H1 (cell line): ENCODE results near the gene LRRC42. TPM values are rescaled to one million over a fixed set of nuclear protein-coding genes. Genes with fewer than 3 reads are reported as not detected.

ENCODE experiments used
- CTCF ChIA-PET: fragments of 300-600 bp; sonication (Branson Sonifier 250); formaldehyde crosslinking; loops from one replicate; lab custom pipeline; 2021; ENCODE audit not compliant: partially characterized antibody; lab: Charles Lee
- POLR2A ChIA-PET: fragments of 300-600 bp; sonication (Branson Sonifier 250); formaldehyde crosslinking; loops from one replicate; lab custom pipeline; 2021; ENCODE audit warnings: inconsistent platforms; ENCODE audit not compliant: partially characterized antibody; lab: Charles Lee
- DNase-seq, 2 experiments: peaks; one replicate each; pipeline versions ENCODE4 v3.0.0 to v3.0.0-alpha.2; 2010 to 2022; ENCODE audit warnings: low spot score in 2 of 2, low read depth in 1 of 2, mixed read lengths in 1 of 2
- FAIRE-seq: peaks from 2 replicates; lab custom pipeline; 2011; peaks lifted over from hg19 to GRCh38; lab: Jason Lieb, UNC
- H2AFZ ChIP-seq: 2 replicates; pipeline ENCODE4 v1.8.1; 2012; ENCODE audit warnings: low read length, inconsistent platforms
- H2AK5ac ChIP-seq: 2 replicates; pipeline ENCODE4 v1.6.1; 2013; ENCODE audit warnings: low read depth, low read length
- H2BK120ac ChIP-seq: replicated peaks from 2 replicates; pipeline ENCODE3; 2013; ENCODE audit warnings: low read depth, low read length, inconsistent platforms
- H2BK12ac ChIP-seq: 2 replicates; pipeline ENCODE4 v1.6.1; 2013; ENCODE audit warnings: low read depth, low read length
- H2BK15ac ChIP-seq: 2 replicates; pipeline ENCODE4 v1.6.1; 2013; ENCODE audit warnings: low read length
- H2BK20ac ChIP-seq: 2 replicates; pipeline ENCODE4 v1.6.1; 2013; ENCODE audit warnings: low read length
- H2BK5ac ChIP-seq: 2 replicates; pipeline ENCODE4 v1.6.1; 2013; ENCODE audit warnings: low read depth, low read length
- H3K14ac ChIP-seq: 2 replicates; pipeline ENCODE4 v1.6.1; 2013; ENCODE audit warnings: inconsistent platforms; ENCODE audit not compliant: insufficient read length
- H3K18ac ChIP-seq: 2 replicates; pipeline ENCODE4 v1.6.1; 2013; ENCODE audit warnings: low read length; ENCODE audit errors: extremely low read depth
- H3K23ac ChIP-seq: 2 replicates; pipeline ENCODE4 v1.6.1; 2013; ENCODE audit warnings: inconsistent platforms; ENCODE audit not compliant: insufficient read length
- H3K23me2 ChIP-seq: 2 replicates; pipeline ENCODE4 v1.6.1; 2013; ENCODE audit warnings: low read depth, low read length
- H3K27ac ChIP-seq: 2 replicates; pipeline ENCODE4 v1.6.1; 2011; ENCODE audit warnings: low read depth, low read length, inconsistent platforms
- H3K27me3 ChIP-seq, 4 experiments: replicated peaks in 1 of 4; 1 replicate in 1 of 4; 2 replicates in 3 of 4; pipeline versions ENCODE4 v1.6.1 to v1.8.1; 2011 to 2013; ENCODE audit warnings: low read length in 3 of 4, mild to moderate bottlenecking in 3 of 4, inconsistent platforms in 2 of 4, mixed read lengths in 2 of 4, moderate library complexity in 1 of 4; ENCODE audit not compliant: control insufficient read depth in 3 of 4, insufficient read depth in 3 of 4; ENCODE audit errors: extremely low read depth in 1 of 4
- H3K36me3 ChIP-seq, 4 experiments: 2 replicates each; pipeline versions ENCODE4 v1.6.1 to v1.8.1; 2011 to 2013; ENCODE audit warnings: mild to moderate bottlenecking in 4 of 4, low read length in 3 of 4, moderate library complexity in 2 of 4, control low read depth in 1 of 4, inconsistent platforms in 1 of 4; ENCODE audit not compliant: insufficient read depth in 4 of 4, control insufficient read depth in 2 of 4
- H3K4ac ChIP-seq: replicated peaks from 2 replicates; pipeline ENCODE3; 2013; ENCODE audit warnings: low read length, low read depth, mixed read lengths, inconsistent platforms; ENCODE audit not compliant: insufficient read length
- H3K4me1 ChIP-seq, 4 experiments: replicated peaks in 1 of 4; 1 replicate in 1 of 4; 2 replicates in 3 of 4; pipeline versions ENCODE4 v1.6.1 to v1.8.1; 2011 to 2013; ENCODE audit warnings: low read length in 3 of 4, inconsistent platforms in 2 of 4, mixed read lengths in 1 of 4; ENCODE audit not compliant: insufficient read depth in 4 of 4, control insufficient read depth in 3 of 4
- H3K4me2 ChIP-seq, 2 experiments: 2 replicates each; pipeline versions ENCODE4 v1.6.1 to v1.8.1; 2011 to 2013; ENCODE audit warnings: low read depth in 2 of 2, low read length in 2 of 2, control low read depth in 1 of 2, inconsistent platforms in 1 of 2, mild to moderate bottlenecking in 1 of 2; ENCODE audit not compliant: insufficient read depth in 1 of 2
- H3K4me3 ChIP-seq, 4 experiments: fragments of 200-600, 300-600 bp in 1 of 4; sonication (generic), shearing (Covaris generic), sonication (Bioruptor Twin) in 1 of 4; 2 replicates each; pipeline versions ENCODE4 v1.5.1 to v1.8.1; 2011 to 2016; ENCODE audit warnings: low read length in 4 of 4, low read depth in 3 of 4, control low read depth in 2 of 4, inconsistent platforms in 2 of 4, mild to moderate bottlenecking in 2 of 4, mixed read lengths in 1 of 4, moderate library complexity in 1 of 4; ENCODE audit not compliant: insufficient read depth in 2 of 4; ENCODE audit errors: extremely low read depth in 1 of 4
- H3K56ac ChIP-seq: replicated peaks from 2 replicates; pipeline ENCODE3; 2013; ENCODE audit warnings: low read depth, mild to moderate bottlenecking, mixed read lengths, low read length, inconsistent platforms; ENCODE audit not compliant: insufficient read length
- H3K79me1 ChIP-seq: 2 replicates; pipeline ENCODE4 v1.6.1; 2013; ENCODE audit warnings: low read depth, low read length, control low read depth
- H3K79me2 ChIP-seq, 2 experiments: 2 replicates each; pipeline versions ENCODE4 v1.6.1 to v1.8.1; 2012 to 2013; ENCODE audit warnings: low read length in 2 of 2, mild to moderate bottlenecking in 2 of 2, inconsistent platforms in 1 of 2; ENCODE audit not compliant: insufficient read depth in 2 of 2, control insufficient read depth in 1 of 2
- H3K9ac ChIP-seq, 4 experiments: replicated peaks in 1 of 4; 1 replicate in 1 of 4; 2 replicates in 3 of 4; pipeline versions ENCODE4 v1.6.1 to v1.8.1; 2011 to 2013; ENCODE audit warnings: low read depth in 3 of 4, low read length in 3 of 4, control low read depth in 2 of 4, mild to moderate bottlenecking in 2 of 4, moderate library complexity in 2 of 4, inconsistent platforms in 1 of 4; ENCODE audit errors: extremely low read depth in 1 of 4
- H3K9me3 ChIP-seq, 2 experiments: 2 replicates each; pipeline versions ENCODE4 v1.6.1 to v1.8.1; 2012 to 2013; ENCODE audit warnings: mild to moderate bottlenecking in 2 of 2, moderate library complexity in 2 of 2, control low read depth in 1 of 2, inconsistent platforms in 1 of 2, low read depth in 1 of 2, low read length in 1 of 2, mixed read lengths in 1 of 2; ENCODE audit not compliant: insufficient read depth in 2 of 2
- H4K20me1 ChIP-seq, 2 experiments: replicated peaks in 1 of 2; 2 replicates each; pipeline versions ENCODE3 to v1.8.1; 2011 to 2013; ENCODE audit warnings: inconsistent platforms in 2 of 2, low read length in 2 of 2, mild to moderate bottlenecking in 1 of 2; ENCODE audit not compliant: insufficient read depth in 2 of 2, control insufficient read depth in 1 of 2
- H4K5ac ChIP-seq: 2 replicates; pipeline ENCODE4 v1.6.1; 2013; ENCODE audit warnings: low read length, low read depth, mixed read lengths, inconsistent platforms; ENCODE audit not compliant: insufficient read length
- H4K8ac ChIP-seq: 2 replicates; pipeline ENCODE4 v1.8.0; 2013; ENCODE audit warnings: mild to moderate bottlenecking, moderate library complexity, low read length, inconsistent platforms; ENCODE audit not compliant: insufficient read depth; ENCODE audit errors: extremely low read depth
- H4K91ac ChIP-seq: replicated peaks from 2 replicates; pipeline ENCODE3; 2013; ENCODE audit warnings: low read length, mixed read lengths, inconsistent platforms; ENCODE audit not compliant: insufficient read length
- BCL11A ChIP-seq, 2 experiments: IDR thresholded peaks; one replicate each; pipeline ENCODE4 v1.6.1; 2011; ENCODE audit warnings: low read depth in 2 of 2, low read length in 2 of 2, mild to moderate bottlenecking in 2 of 2
- CBX5 ChIP-seq: fragments of 300-800, 300-1000 bp; sonication (generic); IDR thresholded peaks from 2 replicates; pipeline ENCODE4 v1.7.1; 2016; ENCODE audit warnings: antibody characterized with exemption, low read length, low read depth
- CBX8 ChIP-seq: fragments of 300-800, 300-1000 bp; sonication (generic); IDR thresholded peaks from 2 replicates; pipeline ENCODE4 v1.7.1; 2016; ENCODE audit warnings: low read depth, low read length, borderline replicate concordance
- CHD1 ChIP-seq: IDR thresholded peaks from 2 replicates; pipeline ENCODE4 v1.6.1; 2012; ENCODE audit warnings: low read depth, low read length, improper control_type of control experiment
- CHD2 ChIP-seq: IDR thresholded peaks from 2 replicates; pipeline ENCODE4 v1.6.1; 2012; ENCODE audit warnings: low read length, improper control_type of control experiment
- EZH2 ChIP-seq: fragments of 200-600 bp; sonication (generic); IDR thresholded peaks from 2 replicates; pipeline ENCODE4 v1.7.1; 2012; ENCODE audit warnings: low read depth, mild to moderate bottlenecking, moderate library complexity, low read length, inconsistent platforms; ENCODE audit not compliant: severe bottlenecking
- HDAC6 ChIP-seq: IDR thresholded peaks from one replicate; pipeline ENCODE4 v1.7.1; 2012; ENCODE audit warnings: low read depth, mild to moderate bottlenecking, inconsistent platforms, low read length, moderate library complexity
- JUN ChIP-seq: IDR thresholded peaks from 2 replicates; pipeline ENCODE4 v1.6.1; 2011; ENCODE audit warnings: low read depth, mild to moderate bottlenecking, improper control_type of control experiment, low read length
- KDM5A ChIP-seq: fragments of 200-600 bp; IDR thresholded peaks from 2 replicates; pipeline ENCODE4 v1.7.1; 2012; ENCODE audit warnings: mild to moderate bottlenecking, low read length, inconsistent platforms, mixed read lengths
- RFX5 ChIP-seq: IDR thresholded peaks from 2 replicates; pipeline ENCODE4 v1.6.1; 2011; ENCODE audit warnings: low read depth, low read length, improper control_type of control experiment, borderline replicate concordance
- SP1 ChIP-seq: IDR thresholded peaks from 2 replicates; pipeline ENCODE4 v1.6.1; 2011; ENCODE audit warnings: low read depth, low read length
- WGBS, 2 experiments: shearing (Covaris generic) in 1 of 2; methylation state at CpG; one replicate each; pipeline versions ENCODE4 v1.1.6 to v1.1.7; 2013 to 2015; ENCODE audit warnings: low lambda C conversion rate in 2 of 2, mixed read lengths in 2 of 2, inconsistent platforms in 1 of 2, low coverage in 1 of 2, missing lambda C conversion rate in 1 of 2; ENCODE audit not compliant: insufficient replicate concordance in 2 of 2, insufficient coverage in 1 of 2, insufficient read length in 1 of 2; ENCODE audit errors: extremely low coverage in 1 of 2, missing lambda C conversion rate in 1 of 2; 5-methylcytosine and 5-hydroxymethylcytosine counted together
- polyA plus RNA-seq, 7 experiments: library from polyadenylated mRNA; depleted of rRNA in 3 of 7; stranded (reverse) in 5 of 7; unstranded in 2 of 7; fragments of >200 nt in 5 of 7; fragments of 200-250 nt in 2 of 7; gene quantifications; 1 replicate in 5 of 7; 2 replicates in 1 of 7; 4 replicates in 1 of 7; pipeline versions ENCODE4 v1.2.1 to v1.2.3, GENCODE V29; 2011 to 2013; ENCODE audit warnings: missing spikeins in 2 of 7, mixed read lengths in 2 of 7
- total RNA-seq: library from RNA; stranded (reverse); fragmentation: NEBNext Ultra II Directional; extraction: Animal tissue kit (Norgen Biotek cat#: 25700); gene quantifications from 2 replicates; pipeline ENCODE4 v1.2.1, GENCODE V29; 2021

LRRC42 gene
- total and polyA plus RNA-seq, 2 of the 8 experiments (the other 6 are each of a cell fraction or from before 2014, with no cell fraction given), result 38.2 to 54.1 TPM

GRCh38 chr1:53934170-53934765 lies 11.9 kb upstream of the LRRC42 start:
- TF ChIP-seq KDM5A (no peak), EZH2 (no peak), HDAC6 (no peak), CHD1 (no peak), JUN (no peak), CHD2 (no peak), CBX5 (no peak), SP1 (no peak), RFX5 (no peak), CBX8 (no peak), BCL11A (IDR thresholded peaks at IDR 0.05; ENCODE audit: low read depth in 2 of 2, low read length in 2 of 2) (no peak)
- no peak for DNase-seq
- no peak overlapping the region for H2BK120ac ChIP-seq
- no peaks in the 10 kb centered on the region for H3K4me1 ChIP-seq
- H2BK12ac ChIP-seq, result no peak overlapping the region
- H3K23ac ChIP-seq, result no peak overlapping the region
- no peak overlapping the region for H3K14ac ChIP-seq
- FAIRE-seq, result no peak
- ChIA-PET POLR2A (no interaction called here), CTCF (interaction anchor here (0.9 to 1.8 kb wide), 6 partner anchors 11 to 124 kb away, joined by 3 to 7 read pairs (median 4); partner anchors contain the start of gene IFT25)
- no peak overlapping the region for H2AK5ac ChIP-seq
- H3K56ac ChIP-seq, result no peak overlapping the region
- H3K27me3 ChIP-seq, result no peaks in the 10 kb centered on the region
- H2AFZ ChIP-seq, result no peak overlapping the region
- H3K4ac ChIP-seq, result no peak overlapping the region
- no peak overlapping the region for H3K9ac ChIP-seq
- no peaks in the 10 kb centered on the region for H4K20me1 ChIP-seq
- peaks cover 0 to 7% (median 2%) of the 10 kb centered on the region in 4 experiments; a peak in 3 of 8 replicates for H3K36me3 ChIP-seq
- no peak overlapping the region for H3K27ac ChIP-seq
- no peak overlapping the region for H4K5ac ChIP-seq
- no peak overlapping the region for H3K4me2 ChIP-seq
- no peaks in the 10 kb centered on the region for H3K79me1 ChIP-seq
- no peak overlapping the region for H4K8ac ChIP-seq
- H3K23me2 ChIP-seq, result 0 out of 2 replicates have a peak, but pooled peaks cover 2% of the 10 kb centered on the region
- H3K4me3 ChIP-seq, result no peak overlapping the region
- 96% methylated on average over 1 of the region's 1 CpG; no CpG with 5 or more reads in 1 of the 2 experiments for WGBS, 2 experiments
- no peak overlapping the region for H4K91ac ChIP-seq
- no peak overlapping the region for H2BK5ac ChIP-seq
- H3K9me3 ChIP-seq, result peaks cover 9 to 13% of the 10 kb centered on the region in 2 experiments
- H3K79me2 ChIP-seq, result no peaks in the 10 kb centered on the region
- H2BK15ac ChIP-seq, result no peak overlapping the region
- no peak overlapping the region for H3K18ac ChIP-seq
- H2BK20ac ChIP-seq, result no peak overlapping the region
